CD4-positive, alpha-beta T cell treated with Interleukin-17A for 4 hours (primary cell): ENCODE results near the gene DCLK2.

Experiments
- DNase-seq: peaks from one replicate; pipeline ENCODE4 v3.0.0-alpha.2; 2020; ENCODE audit warnings: mixed read lengths

Gene DCLK2

GRCh38 chr4:150280081-150280895 is 202.0 kb downstream of the DCLK2 start:
- no peak for DNase-seq

GRCh38 chr4:150280975-150281374 is 202.7 kb downstream of the DCLK2 start:
- no peak for DNase-seq

GRCh38 chr4:150283689-150284088 is 205.4 kb downstream of the DCLK2 start:
- no peak for DNase-seq

- no peak for DNase-seq
These were observed 208.4 kb downstream of the DCLK2 start for GRCh38 chr4:150286656-150287055.

- no peak for DNase-seq
These were observed 211.0 kb downstream of the DCLK2 start for GRCh38 chr4:150289198-150289597.

- no peak for DNase-seq
These were observed 211.6 kb downstream of the DCLK2 start for GRCh38 chr4:150289881-150290280.

- peak; percentile 27 for DNase-seq
These were observed 219.7 kb downstream of the DCLK2 start for GRCh38 chr4:150297861-150298474.

GRCh38 chr4:150299816-150300215 is 221.6 kb downstream of the DCLK2 start:
- DNase-seq = no peak

- DNase-seq = no peak
These were observed 224.3 kb downstream of the DCLK2 start for GRCh38 chr4:150302553-150302952.

GRCh38 chr4:150305995-150306394 is 227.8 kb downstream of the DCLK2 start:
- DNase-seq = no peak

- no peak for DNase-seq
These were observed 228.5 kb downstream of the DCLK2 start for GRCh38 chr4:150306719-150307118.
